HCT116 (cell line): Measurements from ENCODE around the gene SLC6A8. TPM values are rescaled to one million over a fixed set of nuclear protein-coding genes. Genes with fewer than 3 reads are reported as not detected.

ENCODE experiments used
- ATAC-seq: fragments of 200-7000 bp; cut with Tn5 transposase; 2 replicates; pipeline ENCODE4 v1.9.1; 2020; ENCODE audit warnings: mild to moderate bottlenecking, moderate library complexity
- BruUV-seq: library from RNA; stranded (reverse); fragments of 400-500 nt; replicated peaks from 2 replicates; lab custom pipeline; 2021; lab: Mats Ljungman, UMichigan
- CTCF ChIA-PET: fragments of 300-600 bp; sonication (Branson Sonifier 250); formaldehyde crosslinking; loops from one replicate; lab custom pipeline; 2021; ENCODE audit warnings: antibody characterized with exemption; lab: Charles Lee
- POLR2A ChIA-PET: fragments of 300-600, 350-600 bp; sonication (Branson Sonifier 250); formaldehyde crosslinking; loops from one replicate; lab custom pipeline; 2021; ENCODE audit warnings: antibody characterized with exemption; lab: Charles Lee
- RAD21 ChIA-PET, 2 experiments: fragments of 300-600 bp; sonication (Branson Sonifier 250); formaldehyde crosslinking; loops; one replicate each; lab custom pipeline; 2023; ENCODE audit warnings: low total read pairs in 2 of 2; ENCODE audit not compliant: uncharacterized antibody in 2 of 2, unreplicated experiment in 2 of 2, low non-redundant PET in 1 of 2; lab: Charles Lee
- DNase-seq: peaks from one replicate; pipeline ENCODE4 v3.0.0-alpha.2; 2010; ENCODE audit warnings: low read depth, low spot score
- H2AFZ ChIP-seq: fragments of 200-600 bp; shearing (Covaris generic), sonication (generic); 2 replicates; pipeline ENCODE4 v1.6.1; 2017; ENCODE audit warnings: low read depth, mixed run types, mixed read lengths, antibody characterized with exemption, low read length; ENCODE audit not compliant: poor library complexity, severe bottlenecking
- H3K27ac ChIP-seq: 2 replicates; pipeline ENCODE4 v1.5.1; 2012; ENCODE audit warnings: low read depth, low read length
- H3K27me3 ChIP-seq: fragments of 200-600 bp; sonication (generic); 2 replicates; pipeline ENCODE4 v1.6.1; 2016; ENCODE audit warnings: mixed run types, low read length, mixed read lengths; ENCODE audit not compliant: insufficient read depth
- H3K36me3 ChIP-seq, 2 experiments: fragments of 200-500 bp in 1 of 2; fragments of 200-600 bp in 1 of 2; sonication (Bioruptor generic) in 1 of 2; sonication (generic) in 1 of 2; 2 replicates each; pipeline versions ENCODE4 v1.5.1 to v1.6.1; 2014 to 2016; ENCODE audit warnings: low read length in 2 of 2, inconsistent platforms in 1 of 2, mixed read lengths in 1 of 2, mixed run types in 1 of 2; ENCODE audit not compliant: insufficient read depth in 2 of 2, control insufficient read depth in 1 of 2
- H3K4me1 ChIP-seq, 2 experiments: fragments of 200-600 bp in 1 of 2; sonication (generic) in 1 of 2; 2 replicates each; pipeline versions ENCODE4 v1.5.1 to v1.6.1; 2012 to 2017; ENCODE audit warnings: low read length in 2 of 2, inconsistent platforms in 1 of 2, mild to moderate bottlenecking in 1 of 2, mixed read lengths in 1 of 2, mixed run types in 1 of 2, moderate library complexity in 1 of 2; ENCODE audit not compliant: insufficient read depth in 2 of 2, control insufficient read depth in 1 of 2
- H3K4me2 ChIP-seq: fragments of 200-600 bp; sonication (generic); 2 replicates; pipeline ENCODE4 v1.6.1; 2017; ENCODE audit warnings: mixed run types, low read length, mixed read lengths
- H3K4me3 ChIP-seq, 2 experiments: fragments of 200-600 bp in 1 of 2; sonication (generic) in 1 of 2; replicated peaks in 1 of 2; 2 replicates each; pipeline ENCODE4 v1.5.1; 2011 to 2016; ENCODE audit warnings: low read length in 2 of 2, control low read depth in 1 of 2, low read depth in 1 of 2, mild to moderate bottlenecking in 1 of 2, mixed read lengths in 1 of 2, mixed run types in 1 of 2
- H3K79me2 ChIP-seq: fragments of 200-600 bp; sonication (generic); 2 replicates; pipeline ENCODE4 v1.6.1; 2017; ENCODE audit warnings: mild to moderate bottlenecking, mixed run types, low read length, moderate library complexity, mixed read lengths; ENCODE audit not compliant: insufficient read depth
- H3K9ac ChIP-seq: fragments of 200-600 bp; sonication (generic); 2 replicates; pipeline ENCODE4 v1.6.1; 2016; ENCODE audit warnings: low read length, mixed read lengths
- H3K9me2 ChIP-seq: fragments of 200-600 bp; sonication (generic), shearing (Covaris generic); 2 replicates; pipeline ENCODE4 v1.6.1; 2017; ENCODE audit warnings: mixed run types, mild to moderate bottlenecking, moderate library complexity; ENCODE audit not compliant: insufficient read depth
- H3K9me3 ChIP-seq, 2 experiments: fragments of 200-500 bp in 1 of 2; fragments of 200-600 bp in 1 of 2; sonication (Bioruptor generic) in 1 of 2; sonication (generic) in 1 of 2; 2 replicates each; pipeline ENCODE4 v1.6.1; 2014 to 2017; ENCODE audit warnings: low read length in 2 of 2, mixed read lengths in 2 of 2, inconsistent platforms in 1 of 2, low read depth in 1 of 2, mild to moderate bottlenecking in 1 of 2, mixed run types in 1 of 2, moderate library complexity in 1 of 2; ENCODE audit not compliant: control insufficient read depth in 1 of 2, insufficient read depth in 1 of 2
- H4K20me1 ChIP-seq: fragments of 200-600 bp; sonication (generic), shearing (Covaris generic); 2 replicates; pipeline ENCODE4 v1.6.1; 2017; ENCODE audit warnings: mixed run types, mild to moderate bottlenecking, moderate library complexity; ENCODE audit not compliant: insufficient read depth
- CBX3 ChIP-seq: IDR thresholded peaks from 2 replicates; pipeline ENCODE4 v1.6.1; 2012; ENCODE audit warnings: low read depth
- CEBPB ChIP-seq: IDR thresholded peaks from 2 replicates; pipeline ENCODE4 v1.6.1; 2012; ENCODE audit warnings: low read depth
- ELF1 ChIP-seq: IDR thresholded peaks from 2 replicates; pipeline ENCODE4 v1.6.1; 2012; ENCODE audit warnings: low read depth, borderline replicate concordance
- EZH2 ChIP-seq: fragments of 200-600 bp; sonication (generic); IDR thresholded peaks from 2 replicates; pipeline ENCODE4 v1.6.1; 2017; ENCODE audit warnings: antibody characterized with exemption, mixed run types
- EZH2phosphoT487 ChIP-seq: fragments of 200-600 bp; IDR thresholded peaks from 2 replicates; pipeline ENCODE4 v1.6.1; 2018; ENCODE audit warnings: antibody characterized with exemption, borderline replicate concordance
- FOSL1 ChIP-seq: IDR thresholded peaks from 2 replicates; pipeline ENCODE4 v1.6.1; 2012; ENCODE audit warnings: low read depth
- POLR2A ChIP-seq: IDR thresholded peaks from 2 replicates; pipeline ENCODE4 v1.7.0; 2011; ENCODE audit warnings: borderline replicate concordance; ENCODE audit not compliant: insufficient read depth, insufficient read length; ENCODE audit errors: extremely low read depth
- POLR2AphosphoS5 ChIP-seq: IDR thresholded peaks from 2 replicates; pipeline ENCODE4 v1.6.1; 2011; ENCODE audit warnings: mild to moderate bottlenecking, low read depth, low read length, moderate library complexity
- RAD21 ChIP-seq: IDR thresholded peaks from 2 replicates; pipeline ENCODE4 v1.6.1; 2012; ENCODE audit warnings: low read depth, mild to moderate bottlenecking
- SIN3A ChIP-seq: IDR thresholded peaks from 2 replicates; pipeline ENCODE4 v1.6.1; 2012; ENCODE audit warnings: low read depth
- SP1 ChIP-seq: IDR thresholded peaks from 2 replicates; pipeline ENCODE4 v1.6.1; 2012; ENCODE audit warnings: low read depth
- TCF7L2 ChIP-seq: IDR thresholded peaks from 2 replicates; pipeline ENCODE4 v1.7.0; 2011; ENCODE audit warnings: borderline replicate concordance, inconsistent platforms; ENCODE audit not compliant: insufficient read depth, insufficient read length; ENCODE audit errors: extremely low read depth
- ZFX ChIP-seq: fragments of 450-650 bp; IDR thresholded peaks from 2 replicates; pipeline ENCODE4 v1.6.1; 2017
- ZNF274 ChIP-seq: fragments of 200-500 bp; sonication (Bioruptor generic); IDR thresholded peaks from 2 replicates; pipeline ENCODE4 v1.6.1; 2014; ENCODE audit warnings: mild to moderate bottlenecking, low read depth, low read length, inconsistent platforms
- intact Hi-C: fragments of 100-400 bp; cut with micrococcal nuclease; formaldehyde crosslinking; loops from 2 replicates; pipeline ENCODE4 v1.10.0; 2022
- total RNA-seq: library from RNA; stranded (reverse); gene quantifications from one replicate; pipeline ENCODE4 v1.2.1, GENCODE V29; 2021; ENCODE audit not compliant: unreplicated experiment
- TF ChIP-seq, protein P1 (sequence below): IDR thresholded peaks from 2 replicates; pipeline ENCODE4 v1.6.1; 2012

Gene SLC6A8
- total RNA-seq, 1 experiment from 2014 or later: 101 TPM

DNA sequence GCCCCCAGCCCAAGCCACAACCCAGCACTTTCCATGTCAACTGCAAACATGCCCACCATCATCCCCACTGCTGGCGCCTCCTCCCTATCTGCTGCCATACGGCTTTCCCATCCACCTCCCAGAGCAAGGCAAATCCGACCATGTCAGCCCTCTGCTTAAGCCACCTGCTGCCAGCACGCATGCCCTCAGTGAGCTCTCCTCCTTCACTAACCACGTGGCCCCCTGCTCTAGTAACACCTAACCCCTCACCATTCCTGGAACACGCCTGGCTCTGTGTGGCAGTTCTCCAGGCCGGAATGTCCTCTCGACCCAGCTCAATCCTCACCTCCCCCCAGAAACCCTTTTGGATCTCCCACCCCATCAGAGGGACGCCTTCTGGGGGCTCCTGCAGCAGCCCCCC lies 19.1 kb downstream of the SLC6A8 start:
- no peak overlapping the region for H3K9ac ChIP-seq
- H3K79me2 ChIP-seq: peaks cover 13% of the 10 kb centered on the region; the same call in 1 of the 2 replicates
- no peak overlapping the region for H3K4me2 ChIP-seq
- no peaks in the 10 kb centered on the region for H3K9me3 ChIP-seq
- ChIA-PET CTCF (no interaction called here), RAD21 (no interaction called here), POLR2A (no interaction called here)
- no peaks in the 10 kb centered on the region for H3K9me2 ChIP-seq
- TF ChIP-seq FOSL1: no peak
- TF ChIP-seq ZNF274: no peak
- TF ChIP-seq, protein P1, sequence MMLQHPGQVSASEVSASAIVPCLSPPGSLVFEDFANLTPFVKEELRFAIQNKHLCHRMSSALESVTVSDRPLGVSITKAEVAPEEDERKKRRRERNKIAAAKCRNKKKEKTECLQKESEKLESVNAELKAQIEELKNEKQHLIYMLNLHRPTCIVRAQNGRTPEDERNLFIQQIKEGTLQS: no peak
- H2AFZ ChIP-seq: no peak overlapping the region
- H3K36me3 ChIP-seq: no peaks in the 10 kb centered on the region; a peak in 1 of 4 replicates
- no peak overlapping the region for H3K27ac ChIP-seq
- BruUV-seq: no TSS peak
- ATAC-seq (no peak), DNase-seq (no peak)
- H3K27me3 ChIP-seq: no peaks in the 10 kb centered on the region
- peaks cover 0 to 7% of the 10 kb centered on the region in 2 experiments; a peak in 1 of 4 replicates for H3K4me1 ChIP-seq
- H3K4me3 ChIP-seq: no peak overlapping the region
- intact Hi-C loops: loop anchor here (5.0 kb wide), 1 partner anchor 149 kb away; no protein-coding TSS in a partner anchor
- no peaks in the 10 kb centered on the region for H4K20me1 ChIP-seq

DNA sequence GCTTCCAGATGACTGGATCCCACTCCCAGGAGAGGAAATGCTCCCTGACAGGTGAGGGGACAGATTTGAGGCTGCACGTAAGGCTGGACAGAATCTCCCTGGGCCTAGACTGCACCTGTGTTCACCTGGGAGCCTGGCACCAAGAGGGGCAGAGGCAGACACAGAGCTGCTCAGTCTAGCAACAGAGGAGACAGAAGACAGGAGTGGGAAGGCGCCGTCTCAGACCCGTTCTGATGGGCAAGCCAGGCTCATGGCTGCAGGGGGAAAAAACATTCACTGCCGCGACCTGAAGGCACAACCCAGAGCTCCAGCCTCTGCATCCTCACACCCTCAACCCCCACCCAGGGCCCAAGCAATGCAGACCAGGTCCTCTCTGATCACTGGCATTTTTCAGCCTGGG lies 19.7 kb downstream of the SLC6A8 start:
- CTCF ChIA-PET: no interaction called here

More for the DNA sequence above, 19.7 kb downstream of the SLC6A8 start:
- no TSS peak for BruUV-seq
- peaks cover 13% of the 10 kb centered on the region; the same call in 1 of the 2 replicates for H3K79me2 ChIP-seq
- DNase-seq (no peak), ATAC-seq (no peak)
- H3K4me1 ChIP-seq: peaks cover 0 to 7% of the 10 kb centered on the region in 2 experiments; a peak in 1 of 4 replicates
- H3K27ac ChIP-seq: no peak overlapping the region
- no peak overlapping the region for H3K9ac ChIP-seq
- POLR2A ChIA-PET: no interaction called here
- no peaks in the 10 kb centered on the region for H4K20me1 ChIP-seq
- no peaks in the 10 kb centered on the region for H3K9me3 ChIP-seq
- H3K36me3 ChIP-seq: no peaks in the 10 kb centered on the region; a peak in 1 of 4 replicates
- no peak overlapping the region for H3K4me2 ChIP-seq
- RAD21 ChIA-PET: no interaction called here
- no peaks in the 10 kb centered on the region for H3K27me3 ChIP-seq
- intact Hi-C loops: loop anchor here (5.0 kb wide), 1 partner anchor 150 kb away; no protein-coding TSS in a partner anchor
- H3K4me3 ChIP-seq: no peak overlapping the region
- no peaks in the 10 kb centered on the region for H3K9me2 ChIP-seq
- TF ChIP-seq POLR2A (no peak), TCF7L2 (no peak), SP1 (no peak), ZFX (no peak), POLR2AphosphoS5 (no peak), CBX3 (no peak), CEBPB (no peak), EZH2 (no peak), SIN3A (no peak), RAD21 (no peak), ELF1 (no peak), EZH2phosphoT487 (no peak)
- no peak overlapping the region for H2AFZ ChIP-seq
